HG03039 (cell line): Measurements from ENCODE around the gene FAM120C.

Experiments
- ATAC-seq: cut with Tn5 transposase; IDR thresholded peaks from one replicate; pipeline ENCODE4 v1.9.1; 2021; ENCODE audit warnings: mild to moderate bottlenecking, moderate library complexity; ENCODE audit not compliant: unreplicated experiment

Gene FAM120C

DNA sequence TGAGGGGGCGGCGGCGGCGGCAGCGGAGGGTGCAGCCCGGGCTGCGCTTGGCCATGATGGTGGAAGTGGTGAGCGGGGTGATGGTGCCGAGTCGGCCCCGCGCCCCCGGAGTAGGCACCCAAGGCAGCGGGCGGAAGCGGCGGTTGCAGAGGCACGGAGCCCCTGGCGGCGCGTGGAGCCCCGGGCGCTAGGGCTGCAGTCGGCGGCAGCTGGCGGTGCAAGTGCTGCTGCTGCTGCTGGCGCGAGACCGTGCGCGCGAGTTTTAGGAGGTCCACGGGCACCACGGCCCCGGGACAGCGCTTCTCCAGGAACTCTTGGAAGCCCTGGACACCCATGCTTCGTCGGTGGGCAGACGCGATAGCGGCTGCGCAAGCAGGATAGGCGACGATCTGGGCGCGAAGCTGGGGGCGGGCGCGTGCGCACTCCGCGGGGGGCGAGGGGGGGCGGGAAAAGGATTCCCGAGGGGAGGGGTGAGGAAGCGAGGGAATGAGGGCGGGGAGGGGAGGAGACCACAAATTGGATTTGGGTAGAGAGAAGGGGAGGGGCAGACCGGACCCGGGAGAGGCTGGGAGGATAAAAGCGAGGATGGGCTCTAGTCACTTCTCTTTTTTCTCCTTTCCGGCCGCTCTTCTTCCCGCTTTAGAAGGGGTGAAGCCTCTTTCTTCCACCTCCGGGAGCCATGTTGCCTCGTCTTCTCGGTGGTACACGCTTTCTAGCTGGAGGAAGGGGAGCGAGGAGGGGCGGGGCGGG, at the start of gene FAM120C:
TSS of gene FAM120C (minus strand) at position 391 of the 750 bp plus-strand sequence. CDS start at position 335, 56 bp downstream.
- ATAC-seq = peak; percentile 39

DNA sequence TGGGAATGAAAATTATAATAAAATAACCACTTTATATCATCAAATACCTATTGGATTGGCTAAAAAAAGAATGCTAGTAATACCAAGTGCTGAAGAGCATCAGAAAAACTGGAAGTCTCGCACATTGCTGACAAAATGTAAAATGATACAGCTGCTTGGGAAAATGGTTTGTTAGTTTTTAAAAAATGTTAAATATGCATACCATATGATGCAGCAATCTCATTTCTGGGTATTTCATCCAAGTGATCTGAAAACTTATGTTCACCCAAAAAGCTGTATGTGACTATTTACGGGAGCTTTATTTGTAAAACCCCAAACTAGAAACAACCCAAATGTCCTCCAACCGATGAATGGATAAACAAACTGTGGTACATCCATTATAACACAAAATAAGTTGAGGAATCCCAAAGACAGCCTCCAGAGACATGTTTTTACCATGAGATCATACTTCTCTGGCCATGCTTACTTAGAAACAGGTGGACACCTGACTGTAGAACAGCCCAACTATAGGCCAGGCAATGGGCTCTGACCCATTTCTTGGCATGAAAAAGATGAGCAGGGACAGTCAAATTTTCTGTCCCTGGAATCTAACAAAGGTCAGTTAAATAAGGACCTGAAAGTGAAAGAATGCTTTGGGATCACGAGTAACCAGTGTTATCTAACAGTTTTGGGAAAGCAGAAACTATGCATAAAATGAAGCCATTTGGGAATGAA, 47.5 kb upstream of the FAM120C start:
- no peak for ATAC-seq

GRCh38 chrX:54223581-54223980, 40.5 kb upstream of the FAM120C start:
- ATAC-seq = no peak

DNA sequence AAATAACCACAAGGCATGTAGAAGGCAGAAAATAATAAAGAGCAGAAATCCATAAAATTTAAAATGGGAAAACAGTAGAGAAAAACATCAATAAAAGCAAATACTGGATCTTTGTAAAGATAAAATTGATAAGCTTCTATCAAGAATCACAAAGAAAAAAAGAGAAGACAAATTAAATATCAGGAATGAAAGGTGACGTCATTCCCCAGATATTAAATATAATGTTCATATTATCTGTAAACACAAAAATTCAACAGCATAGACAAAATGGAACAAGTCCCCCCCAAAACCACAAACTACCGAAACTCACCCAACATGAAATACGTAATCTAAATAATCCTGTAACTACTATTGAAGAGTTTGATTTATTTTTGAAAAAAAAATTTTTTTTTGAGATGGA, 30.5 kb upstream of the FAM120C start:
- no peak for ATAC-seq

DNA sequence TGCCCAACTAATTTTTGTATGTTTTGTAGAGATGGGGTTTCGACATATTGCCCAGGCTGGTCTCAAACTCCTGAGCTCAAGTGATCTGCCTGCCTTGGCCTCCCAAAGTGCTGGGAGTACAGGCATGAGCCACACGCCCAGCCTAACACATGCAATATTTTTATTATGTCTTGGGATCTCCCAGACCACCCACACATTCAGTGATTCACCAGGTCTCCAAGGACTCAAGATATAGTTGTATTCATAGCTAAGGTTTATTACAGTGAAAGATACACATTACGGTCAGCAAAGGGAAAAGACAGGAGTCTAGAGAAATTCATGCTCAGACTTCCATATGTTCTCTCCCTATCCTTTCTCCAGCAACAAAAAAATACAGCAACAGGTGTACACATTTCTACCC, 25.5 kb upstream of the FAM120C start:
- ATAC-seq = no peak

DNA sequence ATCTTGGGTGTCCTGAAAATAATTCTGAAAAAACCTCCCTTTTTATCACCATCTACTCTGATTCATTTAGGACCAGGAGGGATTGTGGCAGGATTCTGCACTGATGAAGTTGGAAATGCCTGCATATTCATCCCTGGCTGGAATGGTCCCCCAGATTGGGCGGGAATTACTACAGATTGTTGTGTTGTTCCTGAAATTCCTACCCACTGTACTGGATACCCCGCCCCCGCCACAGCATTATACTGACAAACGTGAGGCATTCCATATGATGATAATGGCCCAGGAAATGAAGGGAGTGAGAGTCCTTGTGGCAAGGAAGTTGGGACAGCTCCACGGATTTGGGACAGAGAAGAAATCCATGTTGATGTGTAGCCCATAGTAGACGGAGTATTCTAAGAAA, 15.2 kb upstream of the FAM120C start:
- no peak for ATAC-seq

- no peak for ATAC-seq
These were observed 12.0 kb upstream of the FAM120C start for GRCh38 chrX:54194982-54195588.

DNA sequence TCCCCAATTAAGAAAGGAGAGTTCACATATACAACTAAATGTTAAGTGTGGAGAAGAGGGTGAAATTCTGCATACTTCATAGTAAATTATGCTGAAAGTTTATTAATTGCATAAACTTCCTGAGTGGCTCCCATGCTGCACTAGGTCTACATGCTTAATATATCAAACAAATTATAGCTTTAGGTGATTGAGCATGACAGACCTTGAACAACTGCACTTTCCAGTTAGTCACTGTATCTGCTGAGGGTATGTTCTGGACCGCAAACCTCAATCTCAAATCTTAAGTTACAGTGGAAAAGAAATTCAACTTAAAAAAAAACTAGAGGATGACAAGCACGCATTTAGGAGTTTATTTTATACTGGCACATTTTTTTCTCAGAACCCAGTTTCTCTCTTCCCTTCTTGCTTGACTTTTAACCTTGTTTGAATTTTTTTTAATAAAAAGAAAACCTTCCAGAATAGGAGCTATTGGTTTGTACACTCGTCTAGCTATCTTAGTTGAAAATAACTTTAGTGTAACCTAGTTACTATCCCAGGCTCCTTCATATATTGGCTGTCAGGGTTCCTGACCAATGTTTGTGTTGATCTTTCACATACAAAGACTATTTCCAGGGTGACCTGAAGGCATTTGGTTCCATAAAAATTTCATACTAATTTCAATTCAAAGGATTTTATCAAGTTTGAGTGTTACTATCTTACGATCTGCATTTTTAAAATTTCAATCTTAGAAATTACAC, 10.2 kb upstream of the FAM120C start:
- ATAC-seq = no peak

DNA sequence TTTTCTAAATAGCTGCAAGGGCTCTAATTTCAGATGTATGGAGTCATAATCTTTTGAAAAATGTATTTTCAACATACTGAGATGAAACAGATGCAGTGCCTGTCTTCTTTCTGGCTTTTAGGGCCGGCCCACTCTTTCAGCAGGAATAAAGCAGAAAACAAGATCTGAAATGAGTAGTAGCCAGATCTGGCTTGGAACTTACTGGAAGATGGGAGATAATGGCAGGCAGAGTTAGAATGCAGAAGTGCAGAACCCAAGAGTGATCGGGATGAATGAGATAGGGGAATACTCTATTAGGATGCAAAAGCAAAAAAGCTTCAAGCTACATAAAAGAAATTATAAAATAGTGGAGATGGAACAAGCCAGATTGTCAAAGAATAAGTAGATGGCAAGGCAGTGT, 1.4 kb upstream of the FAM120C start:
- no peak for ATAC-seq

- ATAC-seq = peak; percentile 45
These were observed 725 bp downstream of the FAM120C start for GRCh38 chrX:54182194-54182863.

DNA sequence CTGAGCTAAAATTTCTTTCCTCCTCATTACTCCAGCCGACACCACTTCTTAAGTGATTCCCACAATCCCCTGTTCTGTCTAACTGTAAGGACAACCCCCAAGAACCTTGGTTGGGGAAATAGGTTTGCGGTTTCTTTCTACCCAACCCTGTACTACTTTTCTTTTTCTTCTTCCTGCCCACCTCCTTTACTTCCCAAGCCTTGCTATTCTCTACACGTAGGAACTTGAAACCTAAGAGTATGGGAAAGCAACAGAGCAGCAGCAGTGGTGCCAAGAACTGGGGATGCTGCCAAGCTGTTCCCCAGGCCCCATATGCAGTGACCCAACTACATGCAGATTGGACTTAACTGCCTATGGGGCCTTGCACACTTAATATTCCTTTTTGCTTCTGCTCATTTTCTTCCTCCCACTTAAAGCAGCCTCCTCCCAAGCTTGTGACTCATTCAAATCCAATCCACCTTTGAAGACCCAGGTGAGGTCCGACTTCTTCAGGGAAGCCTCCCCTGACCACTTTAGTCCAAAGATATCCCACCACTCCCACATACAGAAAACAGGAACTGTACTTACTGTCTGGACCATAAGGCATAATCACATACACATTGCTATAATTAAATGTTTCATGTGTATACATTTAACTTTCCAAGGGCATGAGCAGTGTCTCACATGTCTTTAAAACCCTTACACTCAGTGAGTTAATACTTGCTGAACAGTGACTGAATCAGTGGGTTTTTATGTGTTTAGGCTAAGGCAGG, 1.7 kb downstream of the FAM120C start:
- no peak for ATAC-seq

DNA sequence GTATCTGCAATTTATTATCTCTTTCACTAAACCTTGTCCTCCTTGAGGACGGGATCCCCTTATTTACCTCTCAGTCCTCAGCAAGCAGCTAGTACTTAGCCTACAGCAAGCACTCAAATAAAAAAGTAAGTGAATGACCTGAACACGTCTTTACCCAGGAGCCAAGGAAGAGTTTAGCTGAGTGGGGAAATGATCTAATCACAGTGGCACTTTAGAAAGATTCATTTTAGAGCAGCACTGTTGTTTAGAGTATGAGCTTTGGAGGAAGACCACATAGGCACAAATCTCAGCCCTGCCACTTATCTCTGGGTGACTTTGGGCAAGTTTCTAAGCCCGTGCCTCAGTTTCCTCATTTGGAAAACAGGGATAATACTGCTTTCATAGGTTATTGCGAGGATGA, 2.7 kb downstream of the FAM120C start:
- no peak for ATAC-seq

DNA sequence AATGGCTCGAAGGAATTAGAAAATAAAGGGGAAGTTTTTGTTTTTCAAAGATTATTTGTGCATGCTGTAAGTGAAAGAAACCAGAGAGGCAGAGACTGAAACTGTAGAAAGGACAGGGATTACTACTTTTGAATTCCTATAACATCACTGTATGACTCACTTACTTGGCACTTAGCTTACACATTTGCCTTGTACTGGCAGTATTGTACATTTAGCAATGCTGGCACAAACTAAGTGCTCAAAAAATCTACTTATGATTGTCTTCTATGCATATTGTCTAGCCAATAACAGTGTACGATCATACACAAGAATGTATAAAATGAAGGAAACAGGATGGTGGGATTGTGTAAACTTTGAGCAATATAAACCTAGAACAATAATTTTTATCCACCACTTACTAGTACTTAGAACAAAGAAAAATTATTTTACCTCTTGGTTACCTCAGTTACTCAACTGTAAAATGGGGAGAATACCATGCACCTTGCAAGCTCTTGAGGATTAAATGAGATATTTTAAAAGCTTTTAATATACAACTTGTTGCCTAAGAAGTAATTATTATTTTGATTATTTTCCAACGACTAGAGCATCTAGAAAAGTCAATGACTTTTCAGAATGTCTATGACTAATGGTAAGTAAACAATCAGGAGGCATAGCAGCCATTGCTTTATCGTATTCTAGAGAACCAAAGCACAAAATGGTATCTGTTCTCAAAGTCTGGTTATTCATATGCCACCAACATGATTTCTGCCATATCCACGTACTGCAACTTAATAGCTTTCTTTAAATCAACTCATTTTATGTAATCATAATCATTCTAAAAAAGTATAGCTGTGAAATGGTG, 4.7 kb downstream of the FAM120C start:
- peak; percentile 36 for ATAC-seq

- no peak for ATAC-seq
These were observed 5.7 kb downstream of the FAM120C start for GRCh38 chrX:54177306-54177705.

DNA sequence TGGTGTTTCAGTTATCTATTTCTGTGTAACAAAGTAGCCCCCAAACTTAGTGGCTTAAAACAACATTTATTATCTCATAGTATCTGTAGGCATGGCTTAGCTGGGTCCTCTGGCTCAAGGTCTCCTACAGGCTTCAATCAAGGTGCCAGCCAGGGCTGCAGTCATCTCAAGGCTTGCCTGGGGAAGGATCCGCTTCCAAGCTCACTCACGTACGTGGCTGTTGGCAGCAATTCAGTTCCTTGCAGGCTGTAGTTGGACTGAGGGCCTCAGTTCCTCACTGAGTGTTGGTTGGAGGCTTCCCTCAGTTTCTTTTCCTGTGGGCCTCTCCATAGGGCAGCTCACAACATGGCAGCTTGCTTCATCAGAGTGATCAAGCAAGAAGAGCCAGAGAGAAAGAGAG, 9.3 kb downstream of the FAM120C start:
- no peak for ATAC-seq

GRCh38 chrX:54172455-54172854, 10.6 kb downstream of the FAM120C start:
- no peak for ATAC-seq

- no peak for ATAC-seq
These were observed 11.4 kb downstream of the FAM120C start for GRCh38 chrX:54171527-54172250.

DNA sequence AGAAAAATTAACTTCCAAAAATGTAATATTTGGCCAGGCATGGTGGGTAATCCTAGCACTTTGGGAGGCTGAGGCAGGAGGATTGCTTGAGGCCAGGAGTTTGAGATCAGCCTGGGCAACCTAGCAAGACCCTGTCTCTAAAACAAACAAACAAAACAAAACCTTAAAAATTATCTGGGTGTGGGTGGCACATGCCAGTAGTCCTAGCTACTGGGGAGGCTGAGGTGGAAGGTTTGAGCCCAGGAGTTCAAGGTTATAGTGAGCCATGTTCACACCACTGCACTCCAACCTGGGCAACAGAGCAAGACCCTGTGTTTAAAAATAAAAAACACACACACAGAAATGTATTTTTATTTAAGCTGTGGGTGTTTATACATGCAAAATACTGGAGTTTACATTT, 12.0 kb downstream of the FAM120C start:
- ATAC-seq = no peak

GRCh38 chrX:54166915-54167314, 16.1 kb downstream of the FAM120C start:
- no peak for ATAC-seq
